Mesodermal cell (in vitro differentiated cells): ENCODE results near the gene SAMD8.

Source experiments
- H3K27ac ChIP-seq: 2 replicates; pipeline ENCODE4 v1.7.0; 2013; ENCODE audit warnings: mild to moderate bottlenecking, low read depth, low read length, moderate library complexity; ENCODE audit not compliant: severe bottlenecking
- H3K36me3 ChIP-seq: 2 replicates; pipeline ENCODE4 v1.7.1; 2013; ENCODE audit warnings: mild to moderate bottlenecking, low read length, moderate library complexity; ENCODE audit not compliant: control insufficient read depth, insufficient read depth
- H3K4me1 ChIP-seq: one replicate; pipeline ENCODE4 v1.7.1; 2013; ENCODE audit warnings: mild to moderate bottlenecking, low read length; ENCODE audit not compliant: insufficient read depth, control insufficient read depth, poor library complexity, severe bottlenecking
- H3K4me3 ChIP-seq: 2 replicates; pipeline ENCODE4 v1.7.0; 2013; ENCODE audit warnings: low read length, control low read depth, mild to moderate bottlenecking; ENCODE audit not compliant: insufficient read depth, poor library complexity, severe bottlenecking; ENCODE audit errors: extremely low read depth
- H3K9me3 ChIP-seq: 2 replicates; pipeline ENCODE4 v1.7.1; 2013; ENCODE audit warnings: mild to moderate bottlenecking, low read length, moderate library complexity; ENCODE audit not compliant: control insufficient read depth
- WGBS, 2 experiments: methylation state at CpG; one replicate each; pipeline ENCODE4 v1.1.5; 2013; ENCODE audit warnings: missing lambda C conversion rate in 2 of 2; ENCODE audit not compliant: insufficient coverage in 2 of 2; 5-methylcytosine and 5-hydroxymethylcytosine counted together

Gene SAMD8

GRCh38 chr10:75086278-75086934 lies 25.1 kb upstream of the SAMD8 start:
- no peak overlapping the region for H3K27ac ChIP-seq
- no peaks in the 10 kb centered on the region for H3K36me3 ChIP-seq
- WGBS, 2 experiments, result 86 to 95% methylated on average over 7 to 8 of the region's 9 CpGs
- peaks cover 3% of the 10 kb centered on the region for H3K9me3 ChIP-seq
- H3K4me1 ChIP-seq, result no peaks in the 10 kb centered on the region
- H3K4me3 ChIP-seq, result no peak overlapping the region

GRCh38 chr10:75088640-75089039 lies 22.8 kb upstream of the SAMD8 start:
- Histone ChIP-seq H3K9me3 (no peaks in the 10 kb centered on the region), H3K4me1 (no peaks in the 10 kb centered on the region), H3K36me3 (no peaks in the 10 kb centered on the region), H3K4me3 (no peak overlapping the region), H3K27ac (no peak overlapping the region)
- 83 to 86% methylated on average over 1 to 2 of the region's 2 CpGs for WGBS, 2 experiments

- H3K4me3 ChIP-seq, result no peak overlapping the region
- no peaks in the 10 kb centered on the region for H3K36me3 ChIP-seq
- H3K4me1 ChIP-seq, result no peaks in the 10 kb centered on the region
- H3K9me3 ChIP-seq, result no peaks in the 10 kb centered on the region
- no peak overlapping the region for H3K27ac ChIP-seq
- 73 to 86% methylated on average over 5 to 6 of the region's 6 CpGs for WGBS, 2 experiments
Measured at GRCh38 chr10:75089634-75090033, 21.8 kb upstream of the SAMD8 start.

GRCh38 chr10:75091146-75091545 lies 20.3 kb upstream of the SAMD8 start:
- Histone ChIP-seq H3K27ac (no peak overlapping the region), H3K4me1 (no peaks in the 10 kb centered on the region), H3K4me3 (no peak overlapping the region), H3K36me3 (no peaks in the 10 kb centered on the region), H3K9me3 (no peaks in the 10 kb centered on the region)
- 100% methylated on average over 1 of the region's 3 CpGs; no CpG with 5 or more reads in 1 of the 2 experiments for WGBS, 2 experiments

GRCh38 chr10:75094465-75094864 lies 17.0 kb upstream of the SAMD8 start:
- Histone ChIP-seq H3K4me3 (no peak overlapping the region), H3K9me3 (no peaks in the 10 kb centered on the region), H3K27ac (no peak overlapping the region), H3K4me1 (no peaks in the 10 kb centered on the region), H3K36me3 (no peaks in the 10 kb centered on the region)
- 93 to 97% methylated on average over 9 to 10 of the region's 10 CpGs for WGBS, 2 experiments

DNA sequence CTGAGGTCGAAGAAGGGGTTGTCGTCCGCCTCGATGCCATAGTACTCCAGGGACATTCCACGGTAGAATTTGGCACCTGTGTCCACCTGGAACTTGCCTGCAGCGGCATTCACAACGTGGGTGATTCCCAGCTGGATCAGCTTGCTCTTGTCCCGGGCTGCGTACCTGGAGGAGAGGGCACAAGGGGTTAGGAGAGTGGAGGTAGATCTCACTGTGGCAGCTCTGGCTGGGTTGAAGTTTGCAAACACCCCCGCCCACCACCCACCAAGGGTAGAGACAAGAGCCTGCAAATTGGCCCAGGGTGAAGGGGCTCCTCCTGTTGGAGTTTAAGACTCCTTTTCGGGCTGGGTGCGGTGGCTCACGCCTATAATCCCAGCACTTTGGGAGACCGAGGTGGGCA lies 15.8 kb upstream of the SAMD8 start:
- Histone ChIP-seq H3K9me3 (no peaks in the 10 kb centered on the region), H3K27ac (no peak overlapping the region), H3K4me1 (peaks cover 6% of the 10 kb centered on the region), H3K36me3 (no peaks in the 10 kb centered on the region), H3K4me3 (no peak overlapping the region)
- WGBS, 2 experiments, result 81 to 88% methylated on average over 9 to 13 of the region's 14 CpGs

- no peak overlapping the region for H3K4me3 ChIP-seq
- H3K4me1 ChIP-seq, result peaks cover 6% of the 10 kb centered on the region
- H3K9me3 ChIP-seq, result no peaks in the 10 kb centered on the region
- H3K27ac ChIP-seq, result no peak overlapping the region
- no peaks in the 10 kb centered on the region for H3K36me3 ChIP-seq
Measured at GRCh38 chr10:75096749-75097148, 14.7 kb upstream of the SAMD8 start.

DNA sequence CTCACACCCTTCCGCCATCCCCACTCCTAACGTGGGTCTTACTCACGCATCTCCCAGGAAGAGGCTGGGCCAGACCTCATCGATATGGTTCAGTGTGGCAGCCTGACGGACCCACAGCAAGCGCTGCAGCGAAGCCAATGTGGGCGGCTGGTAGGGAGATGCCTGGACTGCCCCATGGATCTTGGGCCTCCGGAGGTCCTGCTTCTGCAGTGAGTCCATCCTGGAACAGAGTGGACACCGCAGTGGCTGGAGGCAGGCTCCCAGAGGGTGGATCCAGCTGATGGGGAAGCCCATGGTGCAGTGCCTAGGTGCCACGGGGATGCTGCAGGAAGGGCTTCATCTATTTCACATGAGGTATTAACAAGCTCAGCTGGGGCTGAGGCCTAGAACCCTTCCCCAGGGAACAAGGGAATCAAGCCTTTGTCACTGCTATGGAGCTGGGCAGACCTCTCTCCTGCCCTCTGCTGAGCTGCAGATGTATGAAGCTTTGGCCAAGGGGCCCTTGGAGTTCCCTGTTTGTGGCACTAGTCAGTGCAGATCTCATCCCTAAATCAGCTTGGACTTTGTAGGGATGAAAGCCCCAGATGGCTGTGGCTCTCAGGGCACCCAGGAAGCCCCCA lies 13.7 kb upstream of the SAMD8 start:
- Histone ChIP-seq H3K27ac (no peak overlapping the region), H3K4me3 (no peak overlapping the region), H3K9me3 (no peaks in the 10 kb centered on the region), H3K4me1 (peaks cover 6% of the 10 kb centered on the region), H3K36me3 (no peaks in the 10 kb centered on the region)
- WGBS, 2 experiments, result 93 to 98% methylated on average over 11 of the region's 11 CpGs

DNA sequence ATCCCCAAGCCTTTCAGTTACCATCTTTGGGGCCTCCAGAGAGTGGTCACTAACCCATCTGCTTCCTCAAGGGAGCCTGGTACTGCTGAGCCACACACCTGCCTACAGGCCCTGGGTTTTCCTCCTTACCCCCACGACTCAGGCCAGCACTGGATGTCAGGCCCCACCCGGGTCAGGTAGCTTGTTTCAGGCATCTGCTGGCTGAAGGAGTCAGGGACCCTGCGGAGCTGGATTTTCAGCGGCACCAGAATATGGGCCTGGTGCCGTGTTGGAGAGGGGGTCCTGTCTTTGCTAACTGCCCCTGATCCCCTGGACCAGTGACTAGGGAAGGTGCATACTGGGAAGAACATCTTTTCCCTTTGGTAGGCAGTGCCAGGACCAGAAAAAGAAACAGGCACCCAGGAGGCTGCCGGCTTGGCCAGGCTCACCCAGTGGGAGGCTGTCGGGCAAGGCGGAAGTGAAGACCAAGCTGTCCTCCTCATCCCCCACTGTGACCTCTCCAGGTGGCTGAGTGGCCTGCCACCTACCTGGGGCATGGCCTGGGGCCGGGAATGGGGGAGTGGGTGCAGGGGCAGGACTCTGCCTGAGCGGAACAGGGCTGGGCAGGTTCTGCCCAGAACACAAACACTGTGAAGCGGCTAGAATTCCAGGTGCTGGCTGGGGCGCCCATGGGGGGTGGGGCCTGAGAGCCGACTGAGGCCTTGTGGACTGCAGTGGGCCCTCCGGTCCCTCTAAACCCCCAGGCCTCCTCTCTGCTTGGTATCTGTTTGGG lies 12.4 kb upstream of the SAMD8 start:
- H3K9me3 ChIP-seq, result no peaks in the 10 kb centered on the region
- H3K4me1 ChIP-seq, result peaks cover 6% of the 10 kb centered on the region
- 90 to 91% methylated on average over 9 to 11 of the region's 14 CpGs for WGBS, 2 experiments
- no peaks in the 10 kb centered on the region for H3K36me3 ChIP-seq
- no peak overlapping the region for H3K4me3 ChIP-seq
- no peak overlapping the region for H3K27ac ChIP-seq

DNA sequence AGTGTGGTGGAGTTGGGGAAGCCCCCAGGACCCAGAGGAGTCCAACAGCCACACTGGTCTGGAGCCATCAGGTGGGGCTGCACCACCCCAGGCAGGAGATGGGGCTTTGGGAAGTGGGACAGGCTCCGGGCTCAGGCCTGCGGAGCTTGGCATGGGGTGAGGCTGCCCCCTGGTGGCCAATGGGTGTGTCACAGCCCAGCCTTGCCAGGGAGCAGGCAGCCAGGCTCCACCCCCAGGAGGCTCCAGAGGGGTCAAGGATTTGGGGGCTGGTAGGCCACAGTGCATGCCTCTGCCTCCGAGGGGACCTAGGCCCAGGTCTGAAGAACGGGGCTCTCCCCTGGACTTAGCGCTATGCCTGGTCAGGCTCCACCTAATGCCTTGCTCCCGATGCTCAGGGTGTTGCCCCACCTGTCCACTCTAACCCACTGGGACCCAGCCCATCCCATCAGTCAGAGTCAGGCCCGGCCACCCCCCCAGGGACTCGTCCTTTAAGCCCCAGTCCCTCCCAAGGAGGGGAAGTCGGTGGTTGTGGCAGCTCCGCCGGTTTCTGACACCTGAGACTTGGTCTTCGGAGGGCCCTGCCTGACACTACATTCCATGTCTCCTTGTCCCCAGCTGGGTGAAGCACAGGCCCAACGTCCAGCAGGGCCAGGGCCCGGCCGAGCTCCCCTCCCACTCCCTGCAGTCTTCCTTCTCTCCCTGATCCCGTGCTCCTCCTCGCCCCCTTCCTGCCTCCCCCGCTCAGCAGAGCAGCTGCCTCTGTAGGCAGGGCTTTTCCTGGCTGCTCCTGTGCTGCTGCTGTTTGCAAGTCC lies 11.3 kb upstream of the SAMD8 start:
- H3K9me3 ChIP-seq, result no peaks in the 10 kb centered on the region
- H3K27ac ChIP-seq, result no peak overlapping the region
- H3K4me3 ChIP-seq, result no peak overlapping the region
- peaks cover 6% of the 10 kb centered on the region for H3K4me1 ChIP-seq
- WGBS, 2 experiments, result 19 to 20% methylated on average over 12 to 17 of the region's 18 CpGs
- H3K36me3 ChIP-seq, result no peaks in the 10 kb centered on the region
